Measurements from ENCODE around the gene MTR.
"Not testable (repeated sequence)": the region's sequence is repeated elsewhere in the genome, so short reads cannot be mapped to it uniquely, and the experiment has no call there.

MTR gene

DNA sequence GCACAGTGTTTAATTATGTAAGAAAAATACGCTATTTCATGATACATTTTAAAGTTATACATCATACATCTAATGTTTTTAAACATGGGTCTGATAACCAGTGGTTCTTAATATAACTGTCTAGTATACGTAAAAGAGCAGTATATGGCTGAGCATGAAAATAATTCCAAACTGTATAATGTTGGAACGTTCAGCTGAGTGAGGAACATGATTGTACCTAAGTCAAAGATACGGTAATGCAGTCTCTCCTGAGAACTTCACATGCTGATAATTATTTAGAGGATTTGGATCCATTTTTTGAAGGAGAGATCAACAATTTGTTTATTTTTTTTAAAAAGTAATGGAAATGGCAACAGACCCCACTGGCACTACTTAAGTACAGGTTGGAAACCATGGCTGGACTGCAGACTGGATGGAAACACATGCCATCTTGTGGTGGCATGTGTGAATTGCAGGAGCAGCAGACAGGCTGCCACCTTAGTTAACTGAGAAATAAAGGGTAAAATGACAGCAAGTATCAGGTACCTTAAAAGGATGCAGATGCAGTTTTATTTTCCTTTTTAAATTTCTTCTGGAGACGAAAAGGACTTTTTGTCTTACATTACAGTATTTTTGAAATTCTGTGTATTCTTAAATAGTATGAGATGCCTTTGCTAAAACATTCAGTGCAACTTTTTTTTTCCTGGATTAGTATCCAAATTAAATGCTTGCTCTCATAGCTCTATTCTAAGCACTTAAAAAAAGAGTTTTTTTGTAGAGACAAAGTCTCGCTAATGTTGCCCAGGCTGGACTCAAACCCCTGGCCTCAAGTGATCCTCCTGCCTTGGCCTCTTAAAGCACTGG is 73.8 kb downstream of the MTR start:
- DNase-seq = no peak

DNA sequence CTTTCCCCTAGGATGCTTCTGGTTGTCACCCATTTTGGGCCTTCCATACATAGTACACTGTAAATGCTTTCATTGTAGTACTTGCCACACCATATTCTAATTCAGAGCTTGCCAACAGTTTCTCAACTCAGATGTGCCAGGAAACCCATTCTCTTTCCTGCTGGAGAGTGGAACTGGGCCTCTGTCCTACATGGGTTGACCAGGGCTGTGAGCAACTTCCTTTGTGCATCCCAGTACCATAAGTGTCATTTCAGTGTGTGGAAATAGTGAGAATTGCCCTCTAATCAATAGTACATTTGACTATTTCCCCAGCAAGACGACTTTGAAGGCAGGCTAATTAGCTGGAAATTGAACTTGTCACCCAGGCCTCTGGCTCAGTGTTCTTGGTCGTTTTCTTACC is 74.8 kb downstream of the MTR start:
- DNase-seq = no peak

DNA sequence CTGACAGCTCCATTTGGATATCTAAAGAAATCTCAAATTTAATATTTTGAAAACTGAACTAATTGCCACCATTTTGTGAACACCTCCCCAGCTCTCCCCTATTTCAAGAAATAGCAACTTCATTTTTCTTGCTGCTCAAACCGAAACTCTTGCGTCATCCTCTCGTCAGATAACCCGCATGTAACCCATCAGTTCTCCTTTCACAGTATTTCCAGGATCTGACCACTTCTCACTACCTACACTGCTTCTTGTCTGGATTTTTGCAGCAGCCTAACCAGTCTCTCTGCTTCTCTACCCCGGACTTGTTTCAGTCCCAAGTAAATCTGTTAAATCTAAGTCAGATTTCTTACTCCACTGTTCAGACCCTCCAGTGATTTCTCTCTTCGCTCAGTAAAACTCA is 75.6 kb downstream of the MTR start:
- DNase-seq = no peak

DNA sequence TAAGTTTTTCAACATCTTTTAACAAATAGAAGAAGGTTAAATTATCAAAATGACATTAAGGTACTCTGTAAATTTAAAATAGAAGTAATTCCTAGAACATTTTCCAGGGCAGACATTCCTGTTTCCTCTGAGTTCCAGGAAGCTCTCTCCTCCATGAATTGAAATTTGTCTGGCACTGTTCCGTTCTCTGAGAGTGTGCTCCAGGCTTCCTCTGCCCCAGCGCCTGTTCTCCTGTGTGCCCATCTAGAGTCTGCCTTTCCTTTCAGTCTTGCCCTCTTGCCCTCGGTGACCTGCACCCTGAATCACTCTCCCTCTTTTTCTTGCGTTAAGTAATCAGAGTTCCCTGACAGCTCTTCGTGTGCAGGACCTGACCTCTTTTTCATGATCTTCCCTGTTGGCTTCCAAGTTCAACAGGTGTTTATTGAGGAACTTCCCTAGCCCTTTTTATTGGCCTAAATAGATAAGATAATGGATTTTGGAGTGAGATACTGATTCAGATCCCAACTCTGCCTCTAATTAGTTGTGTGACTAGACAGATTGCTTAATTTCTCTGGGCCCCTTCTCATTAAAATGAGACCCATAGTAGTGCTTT is 77.1 kb downstream of the MTR start:
- no peak for DNase-seq

DNA sequence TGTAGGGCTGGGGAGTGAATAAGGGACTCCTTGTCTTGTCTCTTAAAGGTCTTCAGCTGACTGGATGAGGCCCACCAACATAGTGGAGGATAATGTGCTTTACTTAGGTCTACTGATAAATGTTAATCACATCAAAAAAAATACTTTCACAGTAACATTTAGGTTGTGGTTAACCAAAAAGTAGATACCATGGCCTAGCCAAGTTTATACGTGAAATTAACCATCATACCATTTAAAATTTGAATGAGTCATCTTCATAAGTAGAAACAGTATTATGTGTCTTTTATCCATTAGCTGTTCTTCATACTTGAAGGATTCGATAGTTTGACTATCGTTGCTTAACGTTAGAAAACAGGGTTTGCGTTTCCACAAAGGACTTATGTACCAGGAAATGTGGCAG is 80.9 kb downstream of the MTR start:
- DNase-seq = no peak

DNA sequence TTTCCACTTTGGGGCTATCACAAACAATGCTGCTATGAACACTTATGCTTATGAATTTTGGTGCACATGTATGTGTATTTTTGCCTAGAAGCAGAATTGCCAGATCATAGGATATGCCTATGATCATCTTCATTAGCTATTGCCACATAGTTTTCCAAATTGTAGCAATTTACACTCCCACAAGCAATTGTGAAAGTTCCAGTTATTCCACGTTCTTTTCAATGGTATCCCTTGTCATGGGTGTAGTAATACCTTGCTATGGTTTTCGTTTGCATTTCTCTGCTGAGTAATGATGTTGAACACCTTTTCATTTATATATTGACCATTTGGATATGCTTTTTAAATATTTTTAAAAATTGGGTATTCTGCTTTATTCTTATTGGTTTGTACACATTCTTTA is 82.6 kb downstream of the MTR start:
- DNase-seq = no peak

DNA sequence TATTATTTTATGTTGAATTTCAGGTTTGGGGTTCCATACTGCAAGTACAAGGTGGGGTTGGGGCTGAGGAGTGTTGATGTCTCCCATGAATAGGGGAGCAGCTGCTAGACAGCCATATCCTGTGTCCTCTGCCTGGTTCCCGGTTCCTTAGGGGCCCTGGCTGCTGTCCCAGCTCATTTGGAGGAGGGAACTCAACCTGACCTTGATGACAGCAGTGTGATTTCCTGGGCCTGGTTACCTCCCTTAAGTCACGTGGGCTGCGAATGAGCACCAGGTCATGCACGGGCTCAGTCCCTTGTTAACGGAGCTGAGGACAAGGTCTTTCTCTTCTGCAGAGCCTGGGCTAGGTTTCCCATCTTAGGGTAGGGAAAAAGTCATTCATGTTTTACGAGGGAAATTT is 85.1 kb downstream of the MTR start:
- no peak for DNase-seq

DNA sequence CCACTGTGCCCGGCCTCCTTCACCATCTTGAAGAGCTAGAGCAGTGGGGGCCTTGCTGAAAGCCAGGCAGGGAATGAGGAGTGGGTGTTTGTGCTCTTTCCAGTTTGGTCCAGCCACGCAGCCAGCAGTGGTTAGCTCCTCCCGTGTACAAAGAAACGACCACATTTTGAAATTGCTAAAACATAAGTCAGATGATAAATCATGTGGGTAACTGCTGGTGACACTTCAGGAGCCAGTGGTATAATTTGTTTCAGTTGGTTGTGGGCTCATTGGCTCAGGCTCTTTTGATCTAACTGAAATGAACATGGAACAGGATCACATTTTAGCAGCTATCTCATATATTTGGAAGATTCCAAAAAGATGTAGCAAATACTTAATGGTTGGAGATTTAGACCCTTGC is 87.6 kb downstream of the MTR start:
- no peak for DNase-seq

DNA sequence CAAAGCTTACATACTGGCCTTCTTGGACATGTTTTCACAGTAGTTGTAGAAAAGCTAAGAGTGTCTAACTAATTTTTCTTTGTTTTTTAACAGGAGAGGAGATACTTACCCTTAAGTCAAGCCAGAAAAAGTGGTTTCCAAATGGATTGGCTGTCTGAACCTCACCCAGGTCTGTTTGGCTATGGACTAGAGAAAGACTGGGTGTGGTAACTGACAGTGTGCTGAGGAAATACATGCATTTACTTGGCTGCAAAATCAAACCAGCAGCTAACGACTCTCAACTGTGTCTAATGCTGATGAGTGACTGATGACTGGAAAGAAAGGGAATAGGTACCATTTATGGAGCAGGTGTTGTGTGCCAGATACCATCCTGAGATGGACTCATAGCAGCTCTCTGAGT is 91.1 kb downstream of the MTR start:
- no peak for DNase-seq

DNA sequence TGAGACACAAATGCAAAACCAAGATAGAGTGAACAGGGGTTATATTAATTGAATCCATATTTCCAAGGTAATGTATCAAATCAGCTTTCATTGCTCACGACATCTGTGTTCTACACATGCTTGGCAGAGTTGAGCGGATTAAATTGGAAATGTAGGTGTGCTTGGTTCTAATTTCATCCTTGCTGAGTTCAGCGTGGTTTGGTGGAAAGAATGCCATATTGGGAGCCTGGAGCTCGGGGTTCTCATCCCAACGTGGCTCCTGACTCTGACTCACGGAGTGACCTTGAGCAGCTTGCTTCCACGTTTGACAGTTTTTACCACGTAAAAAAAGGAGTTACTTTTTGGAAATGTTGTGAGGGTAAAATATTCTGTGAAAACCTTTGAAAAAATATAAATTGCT is 92.0 kb downstream of the MTR start:
- no peak for DNase-seq

DNA sequence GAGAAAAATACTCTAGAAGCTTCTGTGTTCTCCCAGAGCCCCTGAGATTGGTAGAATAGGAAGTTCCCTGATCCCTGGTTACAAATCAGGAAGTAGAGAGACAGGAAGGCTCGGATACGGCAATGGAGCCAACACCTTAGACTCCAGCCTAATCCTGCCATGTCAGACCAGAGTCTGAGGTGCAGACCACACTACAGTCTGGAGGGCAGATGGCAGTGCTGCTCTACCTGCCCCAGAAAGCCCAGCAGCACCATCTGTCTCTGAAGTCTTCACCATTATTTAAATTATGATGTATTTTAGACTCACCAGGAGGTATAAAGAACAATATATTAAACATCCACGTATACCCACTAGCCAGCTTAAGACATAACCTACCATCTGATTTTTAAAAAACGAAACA is 93.0 kb downstream of the MTR start:
- DNase-seq = no peak

DNA sequence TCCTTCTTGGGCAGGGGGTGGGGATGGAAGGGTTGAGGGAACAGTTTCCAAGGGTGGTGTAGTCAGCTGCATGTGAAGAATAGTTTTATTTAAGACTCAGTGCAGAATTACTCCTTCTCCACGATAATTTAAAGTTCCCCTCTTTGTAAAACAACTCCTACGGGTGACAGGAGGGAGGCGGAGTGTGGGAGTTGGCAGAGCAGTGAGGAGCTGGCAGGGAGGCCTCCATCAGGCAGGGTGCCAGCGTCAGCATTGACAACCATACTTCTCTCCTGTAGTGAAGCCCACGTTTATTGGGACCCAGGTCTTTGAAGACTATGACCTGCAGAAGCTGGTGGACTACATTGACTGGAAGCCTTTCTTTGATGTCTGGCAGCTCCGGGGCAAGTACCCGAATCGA is 93.8 kb downstream of the MTR start:
- DNase-seq = no peak

DNA sequence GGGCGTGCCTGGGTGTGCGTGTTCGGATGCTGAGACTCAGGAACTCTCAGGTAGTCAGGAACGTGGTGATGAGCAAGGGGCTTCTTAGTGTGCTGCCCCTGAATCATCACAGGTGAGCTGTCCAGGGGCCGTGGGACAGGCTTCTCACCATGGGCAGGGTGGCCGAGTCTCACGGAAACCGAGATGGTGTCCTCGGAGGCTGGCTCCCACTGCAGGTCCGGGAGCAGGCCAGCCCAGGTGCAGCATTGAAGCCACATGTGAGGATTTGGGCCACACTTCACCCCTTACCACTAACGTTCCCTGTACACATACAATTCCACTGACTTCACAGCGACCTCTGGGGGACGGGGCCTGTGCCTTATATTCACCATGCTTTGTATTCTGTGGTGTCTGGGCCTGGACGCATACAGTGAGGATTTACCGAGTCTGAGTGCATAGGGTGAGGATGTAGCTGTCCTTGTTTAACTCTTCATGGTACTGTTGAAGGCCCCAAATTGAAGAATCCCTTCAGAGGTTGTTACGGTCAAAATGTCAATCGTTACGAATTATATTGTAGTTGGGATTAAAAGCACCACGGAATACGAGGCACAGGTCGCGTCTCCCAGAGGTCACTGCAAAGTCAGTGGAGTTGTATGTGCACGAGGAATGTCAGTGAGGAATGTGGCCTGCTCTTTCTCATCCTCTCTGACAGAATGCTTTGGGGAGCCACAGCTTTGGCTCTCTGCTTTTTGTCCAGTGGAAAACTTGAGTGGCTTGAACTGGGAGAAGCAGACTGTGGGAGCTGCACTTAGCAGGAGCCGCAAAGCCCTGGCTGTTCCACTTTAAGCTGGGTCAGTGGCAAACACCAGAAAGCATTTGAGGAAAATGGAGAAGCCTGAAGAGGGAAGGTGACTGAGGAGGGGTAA is 95.3 kb downstream of the MTR start:
- no peak for DNase-seq

DNA sequence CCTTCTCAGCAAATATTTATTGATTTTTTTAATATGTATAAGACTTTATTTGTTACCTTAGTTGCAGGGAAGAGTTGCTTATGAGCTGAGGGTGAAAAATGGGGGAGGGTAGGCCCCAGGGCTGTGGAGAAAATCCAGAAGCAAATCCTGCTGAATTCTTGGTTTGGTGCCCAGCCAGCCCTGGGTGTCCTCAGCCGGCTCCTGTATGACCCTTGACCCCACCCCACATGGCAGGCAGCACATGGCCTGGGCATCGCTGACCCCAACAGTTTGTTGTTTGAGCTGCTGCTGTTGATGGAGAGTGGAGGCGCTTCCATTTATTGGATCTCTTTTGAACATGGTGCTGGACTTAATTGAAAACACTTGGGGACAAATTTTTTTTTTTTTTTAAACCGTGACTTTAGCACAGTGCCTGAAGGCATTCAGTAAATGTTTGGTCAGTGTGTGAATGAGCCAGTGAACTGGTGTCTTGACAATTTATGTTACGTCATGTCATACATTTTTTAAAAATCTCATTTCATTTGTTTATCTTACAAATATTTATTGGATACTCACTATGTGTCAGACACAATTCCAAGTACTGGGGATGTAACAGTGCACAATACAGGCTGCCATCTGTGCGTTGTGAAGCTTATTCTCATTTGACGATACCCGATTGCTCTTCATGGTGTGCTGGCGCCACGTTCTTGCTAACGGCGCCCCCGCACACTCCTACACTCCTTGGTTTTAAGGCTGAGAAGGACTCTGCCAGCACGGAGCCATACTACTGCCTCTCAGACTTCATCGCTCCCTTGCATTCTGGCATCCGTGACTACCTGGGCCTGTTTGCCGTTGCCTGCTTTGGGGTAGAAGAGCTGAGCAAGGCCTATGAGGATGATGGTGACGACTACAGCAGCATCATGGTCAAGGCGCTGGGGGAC is 98.8 kb downstream of the MTR start:
- DNase-seq = no peak

DNA sequence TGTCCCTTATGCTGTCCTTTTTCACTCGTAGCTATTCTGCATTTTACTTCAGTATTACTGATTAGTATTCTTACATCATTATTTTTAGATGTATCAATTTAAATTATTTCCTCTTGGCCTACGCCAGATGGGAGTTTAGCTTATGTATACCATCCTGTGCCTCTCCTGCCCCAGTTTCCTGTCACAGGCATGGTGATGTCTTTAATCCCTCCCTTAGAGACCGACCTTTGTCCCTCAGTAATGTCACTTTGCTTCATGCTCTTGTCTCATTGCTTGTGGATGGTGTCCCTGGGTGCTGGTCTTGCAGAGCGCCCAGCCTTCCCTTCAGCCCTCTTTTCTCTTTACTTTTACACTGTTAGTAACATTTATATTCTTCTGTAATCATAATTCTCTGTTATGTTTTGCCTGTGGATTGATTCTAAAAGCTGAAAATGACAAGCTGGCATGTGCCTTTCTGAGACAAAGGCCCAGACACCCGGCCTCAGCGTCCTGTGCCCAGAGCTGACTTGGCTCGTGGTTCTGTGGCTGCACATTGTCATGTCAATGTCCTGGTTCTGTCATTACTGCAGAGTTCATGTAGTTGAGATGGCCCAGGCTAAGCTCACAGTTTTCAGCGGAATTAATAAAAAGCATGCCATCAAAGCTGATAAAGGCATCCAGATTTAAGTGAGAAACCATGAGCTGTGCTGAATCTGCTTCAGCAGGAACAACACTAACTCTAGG is 100.7 kb downstream of the MTR start:
- DNase-seq = no peak

DNA sequence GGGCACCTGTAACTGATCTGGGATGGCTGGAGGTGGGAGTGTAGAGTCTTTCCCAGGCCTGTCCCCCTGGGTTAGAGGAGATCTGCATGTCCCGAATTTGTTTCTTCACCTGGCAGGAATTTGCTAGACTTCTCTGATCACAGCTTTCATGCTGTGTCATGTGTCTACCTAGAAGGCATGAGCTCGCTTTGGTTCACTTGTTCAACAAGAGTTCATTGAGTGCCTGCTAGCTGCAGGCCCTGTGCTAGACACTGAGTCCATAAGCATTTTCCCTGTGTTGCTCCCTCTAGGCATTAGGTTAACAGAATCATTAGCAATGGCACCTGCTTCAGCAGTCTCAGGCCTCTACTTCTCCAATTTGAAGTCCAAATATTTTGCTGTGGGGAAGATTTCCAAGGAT is 101.6 kb downstream of the MTR start:
- no peak for DNase-seq

DNA sequence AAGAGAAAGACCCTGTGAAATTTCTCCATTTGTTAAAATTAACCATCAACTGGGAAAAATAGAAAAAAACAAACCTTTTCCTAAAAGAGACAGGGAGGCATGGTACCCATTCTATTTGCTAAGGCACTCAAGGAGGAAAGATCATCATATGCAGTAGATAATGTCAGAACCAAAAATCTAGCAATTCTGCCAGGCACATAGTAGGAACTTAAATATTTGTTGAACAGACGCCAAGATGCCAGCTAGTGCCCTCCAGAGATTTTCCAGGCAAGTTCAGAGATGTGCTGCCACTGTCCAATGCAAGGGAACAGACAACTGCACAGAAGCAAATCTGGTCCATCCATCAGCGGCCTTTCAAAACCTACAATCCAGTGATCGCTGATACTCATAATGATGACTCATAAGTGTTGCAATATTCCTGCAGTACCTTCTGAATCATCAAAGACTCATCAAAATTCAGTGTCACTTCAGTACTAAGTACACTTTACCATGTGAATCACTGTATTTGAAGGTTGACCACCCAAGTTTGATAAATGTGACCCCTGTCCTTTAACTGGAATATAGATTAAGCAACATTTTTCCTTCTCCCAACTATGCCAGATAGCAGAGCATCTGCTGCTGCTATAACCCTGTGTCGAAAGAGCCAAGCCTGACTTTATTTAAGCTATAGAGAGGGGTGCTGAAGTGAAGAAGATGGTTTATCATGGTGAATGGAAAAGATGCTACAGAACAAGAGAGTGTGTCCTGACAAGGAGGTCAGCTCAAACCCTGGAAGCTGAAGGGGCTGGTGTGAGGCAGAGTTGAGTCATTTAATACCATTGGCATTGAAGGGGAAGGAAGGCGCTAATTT is 110.0 kb downstream of the MTR start:
- no peak for DNase-seq

DNA sequence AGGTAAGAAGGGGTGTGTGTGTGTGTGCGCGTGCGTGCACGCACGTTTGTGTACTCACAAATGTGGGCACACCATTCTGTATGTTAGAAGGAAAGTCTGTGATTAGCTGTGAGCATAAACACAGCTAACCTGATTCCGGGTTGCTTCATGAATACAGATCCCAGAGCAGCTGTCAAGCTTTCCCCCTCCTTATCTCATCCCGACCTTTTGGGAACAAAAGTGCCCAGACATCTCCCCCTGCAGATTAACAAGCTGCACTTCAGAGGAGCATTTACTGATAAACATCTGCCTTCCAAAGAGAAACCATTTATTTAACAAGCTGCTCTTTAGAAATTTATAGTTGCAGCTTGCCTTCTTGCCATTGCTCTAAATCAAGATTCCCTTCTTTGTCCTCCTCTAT is 112.1 kb downstream of the MTR start:
- DNase-seq = no peak

DNA sequence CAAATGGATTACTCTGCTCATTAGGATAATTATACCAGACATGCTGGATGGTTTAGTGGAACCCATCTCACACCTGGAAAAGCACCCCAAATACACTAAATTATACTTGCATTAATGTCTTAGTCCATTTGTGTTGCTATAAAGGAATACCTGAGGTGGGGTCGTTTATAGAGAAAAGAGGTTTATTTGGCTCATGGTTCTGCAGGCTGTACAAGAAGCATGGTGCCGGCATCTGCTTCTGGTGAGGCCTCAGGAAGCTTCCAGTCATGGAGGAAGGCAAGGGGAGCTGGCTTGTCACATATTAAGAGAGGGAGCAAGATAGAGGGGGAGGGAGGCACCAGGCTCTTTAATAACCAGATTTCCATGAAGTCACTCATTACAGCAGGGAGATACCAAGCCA is 113.6 kb downstream of the MTR start:
- DNase-seq = no peak

DNA sequence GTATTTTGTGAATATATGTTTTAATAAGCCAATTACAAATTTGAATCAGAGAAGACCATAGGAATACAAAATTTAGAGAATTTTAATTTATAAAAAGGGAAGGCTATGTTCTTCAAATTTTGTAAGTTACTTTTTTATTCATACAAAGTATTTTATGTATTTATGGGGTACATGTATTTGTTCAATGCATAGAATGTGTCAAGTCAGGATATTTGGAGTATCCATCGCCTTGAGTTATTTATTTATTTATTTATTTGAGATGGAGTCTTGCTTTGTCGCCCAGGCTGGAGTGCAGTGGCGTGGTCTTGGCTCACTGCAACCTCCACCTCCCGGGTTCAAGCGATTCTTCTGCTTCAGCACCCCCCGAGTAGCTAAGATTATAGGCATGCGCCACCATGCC is 116.0 kb downstream of the MTR start:
- DNase-seq = not testable (repeated sequence)

Data from NK-92 treated with Interleukin-12 subunit alpha and Interleukin-12 subunit beta, amount 100 ng/mL, for 24 hours (cell line).